Gastroesophageal sphincter (tissue), 3 donors: ENCODE measurements around the gene XXYLT1.

ENCODE experiments used
- CTCF ChIP-seq, 4 experiments: fragments of 200-600 bp in 2 of 4; fragments of 450-650 bp in 2 of 4; sonication (generic) in 1 of 4; IDR thresholded peaks; one replicate each; pipeline ENCODE4 v1.5.1; 2017 to 2019; ENCODE audit warnings: antibody characterized with exemption in 4 of 4, mild to moderate bottlenecking in 2 of 4, moderate library complexity in 2 of 4
- EP300 ChIP-seq: sonication (generic); formaldehyde crosslinking; IDR thresholded peaks from one replicate; pipeline ENCODE4 v1.6.1; 2017; ENCODE audit warnings: antibody characterized with exemption, mild to moderate bottlenecking
- POLR2A ChIP-seq, 2 donors: fragments of 450-650 bp; IDR thresholded peaks; one replicate each; pipeline ENCODE4 v1.6.1; 2017; ENCODE audit warnings: antibody characterized with exemption in 2 of 2, mild to moderate bottlenecking in 2 of 2, moderate library complexity in 1 of 2
- POLR2AphosphoS5 ChIP-seq: sonication (generic); formaldehyde crosslinking; IDR thresholded peaks from one replicate; pipeline ENCODE4 v1.6.1; 2017; ENCODE audit warnings: antibody characterized with exemption

- TF ChIP-seq CTCF (IDR thresholded peaks at IDR 0.05): no peak
- TF ChIP-seq POLR2A (IDR thresholded peaks at IDR 0.05): no peak
- no peak for TF ChIP-seq POLR2AphosphoS5
- TF ChIP-seq EP300: no peak
Measured at GRCh38 chr3:195312714-195313113, 41.8 kb upstream of the XXYLT1 start.
